ENCODE results near the gene CPD. TPM values are rescaled to one million over a fixed set of nuclear protein-coding genes. Genes with fewer than 3 reads are reported as not detected.
"Not testable (repeated sequence)": the region's sequence is repeated elsewhere in the genome, so short reads cannot be mapped to it uniquely, and the experiment has no call there.

CPD gene
- polyA plus RNA-seq, 2 donors, result 3.0 to 5.1 TPM

GRCh38 chr17:30421592-30421991 is 42.9 kb downstream of the CPD start:
- Histone ChIP-seq H3K9me3 (ENCODE audit: control insufficient read depth in 2 of 2, insufficient read depth in 1 of 2, low read depth in 1 of 2, low read length in 1 of 2) (no peaks in the 10 kb centered on the region), H3K36me3 (ENCODE audit: control insufficient read depth in 2 of 2, insufficient read depth in 2 of 2, low read length in 1 of 2) (peaks cover 0 to 2% of the 10 kb centered on the region in 2 donors), H3K27me3 (ENCODE audit: control insufficient read depth in 1 of 2, insufficient read depth in 2 of 2, low read length in 2 of 2) (no peaks in the 10 kb centered on the region), H3K27ac (ENCODE audit: low read depth in 2 of 2, low read length in 1 of 2) (no peak overlapping the region), H3K4me3 (ENCODE audit: low read depth in 1 of 2, low read length in 2 of 2) (no peak overlapping the region), H3K4me1 (ENCODE audit: control insufficient read depth in 2 of 2, insufficient read depth in 2 of 2, low read length in 1 of 2) (no peaks in the 10 kb centered on the region)
- 87 to 89% methylated on average over 4 of the region's 4 CpGs for WGBS, 2 donors

- H3K27ac ChIP-seq (ENCODE audit: low read depth in 2 of 2, low read length in 1 of 2), result no peak overlapping the region
- H3K9me3 ChIP-seq (ENCODE audit: control insufficient read depth in 2 of 2, insufficient read depth in 1 of 2, low read depth in 1 of 2, low read length in 1 of 2), result no peaks in the 10 kb centered on the region
- H3K4me1 ChIP-seq (ENCODE audit: control insufficient read depth in 2 of 2, insufficient read depth in 2 of 2, low read length in 1 of 2), result no peaks in the 10 kb centered on the region
- no peaks in the 10 kb centered on the region for H3K27me3 ChIP-seq (ENCODE audit: control insufficient read depth in 1 of 2, insufficient read depth in 2 of 2, low read length in 2 of 2)
- H3K4me3 ChIP-seq (ENCODE audit: low read depth in 1 of 2, low read length in 2 of 2), result no peak overlapping the region
- H3K36me3 ChIP-seq (ENCODE audit: control insufficient read depth in 2 of 2, insufficient read depth in 2 of 2, low read length in 1 of 2), result peaks cover 0 to 2% of the 10 kb centered on the region in 2 donors
Observed at GRCh38 chr17:30422171-30422570, 43.4 kb downstream of the CPD start.

- Histone ChIP-seq H3K4me1 (ENCODE audit: control insufficient read depth in 2 of 2, insufficient read depth in 2 of 2, low read length in 1 of 2) (no peaks in the 10 kb centered on the region), H3K27me3 (ENCODE audit: control insufficient read depth in 1 of 2, insufficient read depth in 2 of 2, low read length in 2 of 2) (no peaks in the 10 kb centered on the region), H3K27ac (ENCODE audit: low read depth in 2 of 2, low read length in 1 of 2) (no peak overlapping the region), H3K9me3 (ENCODE audit: control insufficient read depth in 2 of 2, insufficient read depth in 1 of 2, low read depth in 1 of 2, low read length in 1 of 2) (no peaks in the 10 kb centered on the region), H3K36me3 (ENCODE audit: control insufficient read depth in 2 of 2, insufficient read depth in 2 of 2, low read length in 1 of 2) (peaks cover 0 to 2% of the 10 kb centered on the region in 2 donors), H3K4me3 (ENCODE audit: low read depth in 1 of 2, low read length in 2 of 2) (no peak overlapping the region)
- WGBS, 2 donors, result 95% methylated on average over 2 of the region's 2 CpGs
Observed at GRCh38 chr17:30424471-30424870, 45.7 kb downstream of the CPD start.

GRCh38 chr17:30426292-30426691 is 47.6 kb downstream of the CPD start:
- Histone ChIP-seq H3K27ac (ENCODE audit: low read depth in 2 of 2, low read length in 1 of 2) (no peak overlapping the region), H3K4me3 (ENCODE audit: low read depth in 1 of 2, low read length in 2 of 2) (no peak overlapping the region), H3K9me3 (ENCODE audit: control insufficient read depth in 2 of 2, insufficient read depth in 1 of 2, low read depth in 1 of 2, low read length in 1 of 2) (no peaks in the 10 kb centered on the region), H3K27me3 (ENCODE audit: control insufficient read depth in 1 of 2, insufficient read depth in 2 of 2, low read length in 2 of 2) (no peaks in the 10 kb centered on the region), H3K4me1 (ENCODE audit: control insufficient read depth in 2 of 2, insufficient read depth in 2 of 2, low read length in 1 of 2) (no peaks in the 10 kb centered on the region), H3K36me3 (ENCODE audit: control insufficient read depth in 2 of 2, insufficient read depth in 2 of 2, low read length in 1 of 2) (peaks cover 0 to 4% of the 10 kb centered on the region in 2 donors)
- WGBS, 2 donors, result 90 to 96% methylated on average over 2 of the region's 2 CpGs

GRCh38 chr17:30427611-30428010 is 48.9 kb downstream of the CPD start:
- Histone ChIP-seq H3K27me3 (ENCODE audit: control insufficient read depth in 1 of 2, insufficient read depth in 2 of 2, low read length in 2 of 2) (no peaks in the 10 kb centered on the region), H3K9me3 (ENCODE audit: control insufficient read depth in 2 of 2, insufficient read depth in 1 of 2, low read depth in 1 of 2, low read length in 1 of 2) (no peaks in the 10 kb centered on the region), H3K36me3 (ENCODE audit: control insufficient read depth in 2 of 2, insufficient read depth in 2 of 2, low read length in 1 of 2) (peaks cover 0 to 4% of the 10 kb centered on the region in 2 donors), H3K4me3 (ENCODE audit: low read depth in 1 of 2, low read length in 2 of 2) (no peak overlapping the region), H3K4me1 (ENCODE audit: control insufficient read depth in 2 of 2, insufficient read depth in 2 of 2, low read length in 1 of 2) (no peaks in the 10 kb centered on the region), H3K27ac (ENCODE audit: low read depth in 2 of 2, low read length in 1 of 2) (no peak overlapping the region)
- 95 to 96% methylated on average over 1 of the region's 1 CpG for WGBS, 2 donors

- peaks cover 0 to 4% of the 10 kb centered on the region in 2 donors for H3K36me3 ChIP-seq (ENCODE audit: control insufficient read depth in 2 of 2, insufficient read depth in 2 of 2, low read length in 1 of 2)
- H3K27ac ChIP-seq (ENCODE audit: low read depth in 2 of 2, low read length in 1 of 2), result no peak overlapping the region
- no peaks in the 10 kb centered on the region for H3K4me1 ChIP-seq (ENCODE audit: control insufficient read depth in 2 of 2, insufficient read depth in 2 of 2, low read length in 1 of 2)
- no peaks in the 10 kb centered on the region for H3K27me3 ChIP-seq (ENCODE audit: control insufficient read depth in 1 of 2, insufficient read depth in 2 of 2, low read length in 2 of 2)
- no peaks in the 10 kb centered on the region for H3K9me3 ChIP-seq (ENCODE audit: control insufficient read depth in 2 of 2, insufficient read depth in 1 of 2, low read depth in 1 of 2, low read length in 1 of 2)
- H3K4me3 ChIP-seq (ENCODE audit: low read depth in 1 of 2, low read length in 2 of 2), result no peak overlapping the region
- WGBS, 2 donors, result 73 to 79% methylated on average over 1 of the region's 1 CpG
Observed at GRCh38 chr17:30429155-30429554, 50.4 kb downstream of the CPD start.

- Histone ChIP-seq H3K36me3 (ENCODE audit: control insufficient read depth in 2 of 2, insufficient read depth in 2 of 2, low read length in 1 of 2) (peaks cover 0 to 2% of the 10 kb centered on the region in 2 donors), H3K27me3 (ENCODE audit: control insufficient read depth in 1 of 2, insufficient read depth in 2 of 2, low read length in 2 of 2) (no peaks in the 10 kb centered on the region)
- 63 to 72% methylated on average over 1 of the region's 1 CpG for WGBS, 2 donors
Observed at GRCh38 chr17:30433514-30433913, 54.8 kb downstream of the CPD start.

GRCh38 chr17:30436729-30437128 is 58.0 kb downstream of the CPD start:
- H3K4me1 ChIP-seq (ENCODE audit: control insufficient read depth in 2 of 2, insufficient read depth in 2 of 2, low read length in 1 of 2), result no peaks in the 10 kb centered on the region
- no peaks in the 10 kb centered on the region for H3K36me3 ChIP-seq (ENCODE audit: control insufficient read depth in 2 of 2, insufficient read depth in 2 of 2, low read length in 1 of 2)
- no peaks in the 10 kb centered on the region for H3K9me3 ChIP-seq (ENCODE audit: control insufficient read depth in 2 of 2, insufficient read depth in 1 of 2, low read depth in 1 of 2, low read length in 1 of 2)
- no peak overlapping the region for H3K4me3 ChIP-seq (ENCODE audit: low read depth in 1 of 2, low read length in 2 of 2)
- H3K27me3 ChIP-seq (ENCODE audit: control insufficient read depth in 1 of 2, insufficient read depth in 2 of 2, low read length in 2 of 2), result no peaks in the 10 kb centered on the region
- no peak overlapping the region for H3K27ac ChIP-seq (ENCODE audit: low read depth in 2 of 2, low read length in 1 of 2)

More at GRCh38 chr17:30433514-30433913, 54.8 kb downstream of the CPD start:
- H3K4me1 ChIP-seq (ENCODE audit: control insufficient read depth in 2 of 2, insufficient read depth in 2 of 2, low read length in 1 of 2), result no peaks in the 10 kb centered on the region
- no peaks in the 10 kb centered on the region for H3K9me3 ChIP-seq (ENCODE audit: control insufficient read depth in 2 of 2, insufficient read depth in 1 of 2, low read depth in 1 of 2, low read length in 1 of 2)
- no peak overlapping the region for H3K4me3 ChIP-seq (ENCODE audit: low read depth in 1 of 2, low read length in 2 of 2)
- no peak overlapping the region for H3K27ac ChIP-seq (ENCODE audit: low read depth in 2 of 2, low read length in 1 of 2)

GRCh38 chr17:30443721-30444120 is 65.0 kb downstream of the CPD start:
- H3K36me3 ChIP-seq (ENCODE audit: control insufficient read depth in 2 of 2, insufficient read depth in 2 of 2, low read length in 1 of 2), result no peaks in the 10 kb centered on the region

GRCh38 chr17:30446640-30447039 is 67.9 kb downstream of the CPD start:
- H3K27ac ChIP-seq (ENCODE audit: low read depth in 2 of 2, low read length in 1 of 2); H3K9me3 ChIP-seq (ENCODE audit: control insufficient read depth in 2 of 2, insufficient read depth in 1 of 2, low read depth in 1 of 2, low read length in 1 of 2); H3K36me3 ChIP-seq (ENCODE audit: control insufficient read depth in 2 of 2, insufficient read depth in 2 of 2, low read length in 1 of 2); H3K4me1 ChIP-seq (ENCODE audit: control insufficient read depth in 2 of 2, insufficient read depth in 2 of 2, low read length in 1 of 2); H3K27me3 ChIP-seq (ENCODE audit: control insufficient read depth in 1 of 2, insufficient read depth in 2 of 2, low read length in 2 of 2); H3K4me3 ChIP-seq (ENCODE audit: low read depth in 1 of 2, low read length in 2 of 2): not testable (repeated sequence)

More at GRCh38 chr17:30443721-30444120, 65.0 kb downstream of the CPD start:
- WGBS, 2 donors, result 76 to 80% methylated on average over 6 of the region's 6 CpGs
- Histone ChIP-seq H3K27ac (ENCODE audit: low read depth in 2 of 2, low read length in 1 of 2) (no peak overlapping the region), H3K4me1 (ENCODE audit: control insufficient read depth in 2 of 2, insufficient read depth in 2 of 2, low read length in 1 of 2) (no peaks in the 10 kb centered on the region), H3K27me3 (ENCODE audit: control insufficient read depth in 1 of 2, insufficient read depth in 2 of 2, low read length in 2 of 2) (no peaks in the 10 kb centered on the region), H3K4me3 (ENCODE audit: low read depth in 1 of 2, low read length in 2 of 2) (no peak overlapping the region), H3K9me3 (ENCODE audit: control insufficient read depth in 2 of 2, insufficient read depth in 1 of 2, low read depth in 1 of 2, low read length in 1 of 2) (no peaks in the 10 kb centered on the region)

Measured in esophagus (tissue), 2 donors.